Measurements from ENCODE around the gene RAD9A. TPM values are rescaled to one million over a fixed set of nuclear protein-coding genes. Genes with fewer than 3 reads are reported as not detected.
A peak's percentile ranks its signal among the peaks of the same experiment; 100 is the strongest.

RAD9A gene
- total RNA-seq, 1 experiment from 2014 or later: 12.3 TPM

DNA sequence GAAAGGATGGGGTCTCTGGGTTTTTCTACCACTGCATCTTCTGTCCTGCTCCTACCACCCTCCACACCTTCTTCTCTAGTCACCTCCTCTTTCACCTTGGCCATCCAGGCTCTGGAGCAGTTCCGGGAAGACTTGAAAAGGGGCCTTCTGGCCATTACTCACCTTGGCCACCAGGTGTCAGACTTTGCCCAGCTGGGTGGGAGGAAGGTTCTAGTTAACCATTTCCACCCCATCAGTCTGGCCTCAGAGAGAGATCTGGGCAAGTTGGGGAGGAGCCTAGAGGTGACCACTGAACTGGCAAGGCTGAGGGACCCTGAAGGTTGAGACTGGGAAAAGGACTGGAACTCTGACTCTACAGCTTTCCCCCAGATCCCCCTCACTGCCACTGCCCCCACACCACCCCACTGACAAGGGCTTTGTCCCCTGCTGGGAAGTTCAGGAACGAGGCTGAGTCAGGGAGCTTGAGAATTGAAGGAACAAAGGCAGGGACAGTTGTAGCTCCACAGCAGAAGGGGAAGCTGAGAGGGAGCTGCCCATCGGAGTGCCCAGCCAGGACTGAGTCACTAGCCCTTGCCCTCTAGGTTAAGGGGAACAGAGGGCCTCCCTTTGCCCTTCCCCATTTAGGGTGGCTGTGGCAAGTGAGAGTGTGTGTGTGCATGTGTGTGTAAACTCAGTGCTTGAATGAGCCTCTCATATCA is 34.8 kb upstream of the RAD9A start:
- DNase-seq (ENCODE audit: low read depth): peak; percentile 86

DNA sequence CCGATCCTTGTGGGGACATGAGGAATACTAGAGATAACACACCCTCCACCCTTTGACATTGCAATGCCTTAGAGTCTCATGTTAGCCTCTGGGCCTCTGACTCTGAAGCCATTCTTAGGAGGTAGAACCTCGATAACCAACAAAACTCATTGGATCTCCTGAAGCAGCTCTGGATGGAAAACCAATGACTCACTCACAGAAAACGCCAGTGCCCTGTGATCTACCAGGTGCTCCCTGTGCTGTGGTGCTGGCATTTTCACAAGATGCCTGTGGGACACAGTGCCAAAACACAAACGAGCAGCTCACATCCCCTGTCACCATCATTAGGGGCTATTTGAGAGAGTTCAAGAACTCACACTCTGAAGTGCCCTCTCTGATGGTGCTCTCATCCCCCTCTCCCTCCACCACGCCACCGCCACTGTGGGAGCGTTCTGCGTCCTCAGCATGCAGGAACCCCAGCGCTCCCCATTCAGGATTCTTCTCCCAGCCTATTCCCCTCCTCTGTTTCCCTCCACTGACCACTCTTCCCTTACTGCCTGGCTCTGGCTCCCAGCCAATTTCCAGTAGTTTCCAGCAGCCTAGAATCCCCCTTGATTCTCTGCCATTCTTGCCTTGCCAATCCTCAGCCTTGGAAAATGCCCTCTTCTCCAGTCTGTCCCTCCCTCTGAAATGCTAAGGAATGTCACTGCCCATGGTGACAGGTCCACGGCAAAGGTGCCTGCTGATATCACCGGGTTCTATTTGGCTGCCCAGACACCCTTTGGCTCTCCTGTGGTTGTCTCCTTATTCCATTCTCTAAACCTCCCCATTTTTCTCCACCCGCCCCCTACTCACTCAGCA is 33.7 kb upstream of the RAD9A start:
- DNase-seq (ENCODE audit: low read depth): peak; percentile 74

DNA sequence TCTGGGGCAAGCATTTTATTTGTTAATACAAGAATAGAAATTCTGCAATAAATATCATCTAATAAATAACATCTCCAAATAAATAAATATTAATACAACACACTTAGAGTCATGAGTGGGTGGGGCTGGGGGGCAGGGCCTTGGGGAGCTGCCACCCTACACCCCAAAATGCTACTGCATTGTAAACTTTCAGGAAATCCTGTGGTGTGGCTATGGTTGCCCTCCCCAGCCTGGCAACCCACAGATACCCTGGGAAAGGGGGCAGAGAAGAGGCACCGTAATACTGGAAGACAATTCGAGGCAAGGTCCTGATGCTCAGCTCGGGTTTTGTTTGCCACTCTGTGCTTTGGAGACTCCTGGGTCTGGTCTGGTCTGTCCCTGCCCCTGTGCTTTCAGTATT is 27.6 kb upstream of the RAD9A start:
- DNase-seq (ENCODE audit: low read depth): no peak

DNA sequence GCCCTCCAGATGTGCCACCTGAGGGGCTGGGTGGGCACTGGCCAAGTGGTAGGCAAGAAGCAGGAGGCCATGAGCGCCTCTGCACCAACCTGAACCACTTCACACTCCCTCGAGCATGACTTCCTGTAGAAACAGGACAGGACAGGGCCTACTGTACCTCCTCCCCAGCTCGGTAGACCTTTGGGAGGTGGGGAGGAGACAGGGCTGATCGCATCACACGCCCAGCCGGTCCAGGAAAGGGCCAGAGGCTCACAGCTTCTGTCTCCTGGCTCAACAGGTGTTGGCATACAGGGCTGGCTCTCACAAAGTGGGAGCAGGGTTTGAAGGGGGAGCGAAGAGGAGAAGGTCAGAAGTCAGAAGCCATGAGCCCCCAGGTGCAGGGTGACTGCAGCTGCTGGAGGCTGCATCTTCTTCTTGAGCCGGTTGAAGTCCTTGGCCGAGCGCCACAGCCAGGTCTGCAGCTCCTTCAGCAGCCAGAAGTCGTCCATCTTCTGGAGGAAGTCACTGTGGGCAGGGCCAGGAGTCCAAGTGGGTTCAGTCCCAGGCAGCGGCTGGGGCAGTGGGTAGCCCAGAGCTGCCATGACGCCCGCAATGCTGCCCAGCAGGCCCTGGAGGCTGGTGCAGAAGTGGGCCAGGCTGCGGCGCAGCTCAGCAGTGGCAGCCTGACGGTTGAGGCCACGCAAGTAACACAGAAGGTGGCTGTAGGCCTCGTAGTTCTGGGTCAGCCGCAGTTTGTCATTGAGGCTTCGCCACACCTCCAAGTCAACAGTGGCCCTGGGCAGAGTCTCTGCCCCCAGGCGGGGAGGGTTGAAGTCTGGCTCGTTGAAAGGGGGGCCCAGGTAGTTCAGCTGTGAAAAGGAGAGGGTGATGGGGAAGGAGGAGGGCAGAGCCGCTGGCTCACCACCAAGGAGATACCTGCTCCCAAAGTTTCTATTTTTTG is 26.7 kb upstream of the RAD9A start:
- no peak for DNase-seq (ENCODE audit: low read depth)

DNA sequence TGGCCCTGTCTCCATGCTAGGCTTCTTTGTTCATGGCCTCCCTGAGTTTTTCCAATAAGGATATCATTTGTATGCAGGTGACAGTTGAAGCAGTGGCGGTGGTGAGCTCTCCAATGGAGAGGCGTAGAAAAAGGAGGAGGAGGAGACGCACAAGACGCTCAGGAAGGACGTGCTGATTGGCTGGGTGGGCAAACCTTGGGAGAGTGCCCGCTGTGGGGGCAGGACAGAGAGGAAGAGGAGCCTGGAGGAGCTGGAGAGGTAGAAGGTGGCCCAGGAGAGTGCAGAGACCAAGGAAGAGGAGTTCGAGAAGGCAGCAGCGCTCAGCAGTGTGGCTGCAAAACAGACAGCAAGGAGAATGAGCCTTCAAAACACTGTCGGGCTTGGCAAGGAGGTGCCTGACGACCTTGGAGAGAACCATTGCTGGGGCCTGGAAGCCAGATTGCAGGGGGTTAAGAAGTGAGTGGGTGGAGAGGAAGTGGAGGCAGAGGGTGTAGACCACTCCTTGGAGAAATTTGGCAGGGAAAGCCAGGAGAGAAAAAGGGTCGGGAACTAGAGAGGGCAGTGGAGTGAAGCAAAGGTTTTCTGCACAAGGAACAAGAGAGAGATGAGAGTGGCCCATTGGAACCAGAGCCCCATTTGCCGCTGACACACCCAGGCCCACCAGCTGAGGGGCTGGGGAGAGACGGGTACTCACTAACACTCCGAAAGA is 25.9 kb upstream of the RAD9A start:
- no peak for DNase-seq (ENCODE audit: low read depth)

DNA sequence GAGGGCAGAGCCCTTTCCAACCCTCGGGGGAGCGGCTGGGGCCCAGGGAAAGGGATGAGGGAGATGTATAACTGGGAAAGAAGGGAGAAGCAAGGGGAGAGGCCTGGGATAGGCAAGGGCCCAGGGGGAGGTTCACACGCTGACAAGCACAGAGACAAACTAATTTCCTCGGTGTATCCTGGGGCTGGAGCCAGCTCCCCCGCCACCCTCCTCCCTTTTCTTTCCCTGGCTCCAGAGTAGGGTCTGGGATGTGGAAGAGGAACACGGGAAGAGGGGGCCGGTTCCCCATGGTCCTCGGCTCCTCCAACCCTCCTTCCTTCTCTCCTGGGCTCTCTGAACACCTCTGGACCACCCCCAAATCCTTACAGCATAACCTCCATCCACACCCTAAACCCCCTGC is 25.2 kb upstream of the RAD9A start:
- no peak for DNase-seq (ENCODE audit: low read depth)

DNA sequence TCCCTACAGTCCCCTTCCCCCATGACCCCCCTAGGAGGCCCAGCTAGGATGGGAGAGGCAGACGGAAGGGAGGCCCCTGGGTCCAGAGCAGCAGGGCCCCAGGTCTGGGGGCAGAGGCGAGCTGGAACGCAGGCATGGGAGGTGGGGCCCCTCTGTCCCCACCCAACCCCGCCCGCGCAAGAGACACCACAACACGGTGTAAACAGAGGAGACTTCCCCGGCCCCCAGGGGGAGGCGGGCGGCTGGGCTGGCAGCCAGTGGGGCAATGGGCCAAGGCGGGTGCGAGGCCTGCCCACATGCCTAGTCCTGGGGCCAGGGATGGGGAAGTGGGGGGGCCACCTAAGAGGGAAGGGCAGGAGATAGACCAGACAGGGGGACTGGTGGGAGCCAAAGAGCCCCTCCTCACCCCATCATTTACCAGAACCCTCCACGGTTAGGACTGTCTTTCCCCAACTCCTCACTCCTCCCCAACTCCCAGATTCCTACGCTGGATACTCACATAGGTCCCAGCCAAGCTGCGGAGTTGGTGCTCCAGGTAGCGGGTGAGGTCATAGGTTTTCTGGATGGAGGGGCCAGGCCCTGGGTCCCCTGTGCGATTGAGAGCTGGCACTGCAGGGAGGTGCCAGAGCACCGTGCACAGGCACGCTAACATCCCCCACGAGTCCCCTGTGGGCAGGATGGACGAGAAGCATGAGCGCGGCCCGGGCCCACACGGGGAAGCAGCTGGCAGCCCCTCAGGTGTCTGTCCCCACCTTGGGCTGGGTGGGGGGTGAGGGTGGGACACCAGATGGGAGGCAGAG is 24.6 kb upstream of the RAD9A start:
- no peak for DNase-seq (ENCODE audit: low read depth)

DNA sequence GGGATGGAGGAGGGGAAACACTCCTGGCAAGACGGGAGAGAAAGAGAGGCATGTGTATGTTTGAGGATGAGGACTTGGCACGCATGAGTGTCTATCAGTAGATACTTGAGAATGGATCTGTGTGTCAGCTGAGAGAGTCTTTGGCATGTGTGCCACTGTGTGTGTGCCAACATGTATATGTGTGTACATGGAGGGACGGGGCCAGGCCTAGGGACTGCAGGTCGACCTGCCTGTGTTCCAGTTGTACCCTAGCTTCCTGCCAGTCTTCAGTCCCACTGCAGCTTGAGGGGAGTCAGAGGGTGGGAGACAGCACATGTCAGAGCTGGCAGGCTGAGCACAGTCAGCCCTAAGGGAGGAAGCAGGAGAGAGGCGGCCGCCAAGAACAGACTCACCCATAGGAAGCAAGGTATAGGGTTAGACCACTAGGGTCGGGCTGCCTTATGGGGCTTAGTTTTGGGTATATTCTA is 24.0 kb upstream of the RAD9A start:
- no peak for DNase-seq (ENCODE audit: low read depth)

DNA sequence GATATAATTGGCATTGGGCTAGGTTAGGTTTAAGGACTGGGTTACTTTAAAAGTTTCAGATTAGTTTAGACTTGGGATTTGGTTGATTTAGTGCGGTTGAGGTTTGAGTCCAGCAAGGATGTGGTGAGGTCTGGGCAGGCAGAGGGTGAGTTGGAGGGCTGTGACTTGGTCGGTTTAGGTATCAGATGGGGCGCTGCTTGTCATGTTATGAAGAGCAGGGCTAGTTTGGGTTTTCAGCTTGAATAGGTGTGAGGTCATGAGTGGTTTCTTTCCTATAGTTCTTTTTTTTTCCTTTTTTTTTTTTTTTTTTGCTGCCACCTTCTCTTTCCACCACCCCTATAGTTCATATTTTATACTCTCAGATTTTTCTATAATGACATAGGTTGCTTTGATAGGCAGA is 23.2 kb upstream of the RAD9A start:
- DNase-seq (ENCODE audit: low read depth): no peak

DNA sequence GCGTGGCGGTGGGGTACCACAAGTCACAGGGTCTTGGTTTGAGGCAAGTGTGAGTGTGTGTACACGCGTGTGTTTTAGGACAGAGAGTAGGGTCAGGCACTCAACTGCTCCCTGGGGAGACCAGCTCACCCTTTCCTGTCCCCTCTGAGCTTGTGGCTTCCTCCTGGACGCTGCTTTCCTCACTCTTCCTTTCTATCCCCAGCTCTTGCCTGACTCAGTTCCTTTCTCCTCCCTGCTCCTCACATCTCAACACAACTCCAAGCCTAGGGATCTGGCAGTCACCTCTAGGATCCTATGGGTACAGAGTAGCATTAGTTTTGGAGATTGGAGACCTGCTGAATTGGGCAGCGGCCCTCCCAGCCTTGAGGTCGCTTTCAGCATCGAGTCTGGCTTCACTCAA is 22.5 kb upstream of the RAD9A start:
- no peak for DNase-seq (ENCODE audit: low read depth)

DNA sequence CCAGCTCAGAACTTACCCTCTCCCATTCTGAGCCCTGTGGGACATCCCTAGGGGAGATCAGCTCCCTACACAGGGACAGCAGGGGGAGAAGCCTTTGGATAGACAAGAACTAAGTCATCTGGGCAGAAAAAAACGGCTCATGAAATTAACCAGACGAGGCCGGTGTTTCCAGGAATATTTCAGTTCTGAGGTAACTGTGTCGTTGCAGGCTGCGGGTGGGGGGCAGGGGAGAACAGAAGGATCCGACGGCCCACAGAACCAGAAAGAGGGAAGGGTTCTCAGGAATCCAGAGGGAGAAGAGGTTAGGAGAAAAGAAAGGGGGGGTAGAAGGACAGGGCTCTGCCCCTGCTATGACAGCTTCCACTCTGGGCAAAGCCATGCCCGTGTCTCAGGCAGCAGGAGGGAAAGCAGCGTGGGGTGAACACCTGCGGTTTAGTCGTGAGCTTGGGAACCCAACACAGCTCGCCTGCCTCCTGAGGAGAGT is 21.9 kb upstream of the RAD9A start:
- no peak for DNase-seq (ENCODE audit: low read depth)

DNA sequence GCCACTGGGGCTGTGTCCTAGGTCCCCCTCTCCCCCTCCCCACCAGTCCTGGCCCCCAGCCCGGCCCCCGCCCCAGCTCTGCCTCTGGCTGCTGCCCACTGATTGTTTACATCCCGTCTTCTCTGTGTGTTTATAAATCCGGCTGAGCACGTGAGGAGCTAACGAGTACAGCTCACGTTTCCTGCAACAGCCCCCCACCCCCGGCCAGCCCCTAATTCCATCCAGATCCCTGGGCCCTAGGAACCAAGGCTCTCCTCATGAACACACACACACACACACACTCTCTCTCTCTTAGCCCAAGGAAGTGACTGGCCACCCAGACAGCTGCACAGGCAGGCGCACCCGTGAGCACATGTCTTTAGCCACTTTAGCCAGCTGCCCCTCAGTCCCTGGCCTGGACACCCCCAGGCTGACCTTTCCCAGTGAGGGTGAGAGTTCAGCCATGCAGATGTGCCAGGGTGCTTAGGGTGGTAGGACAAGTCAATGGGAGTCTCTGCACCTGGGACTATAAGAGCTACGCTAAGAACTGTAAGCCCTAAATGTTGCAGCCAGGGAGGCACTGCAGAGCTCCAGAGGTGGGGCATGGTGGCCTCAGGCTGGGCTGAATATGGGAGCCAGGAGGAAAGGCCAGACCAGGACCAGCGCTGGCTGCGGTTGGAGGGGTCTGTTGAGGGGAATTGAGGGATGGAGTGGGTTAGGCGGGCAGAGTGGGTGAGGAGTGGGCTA is 21.3 kb upstream of the RAD9A start:
- peak; percentile 85 for DNase-seq (ENCODE audit: low read depth)

DNA sequence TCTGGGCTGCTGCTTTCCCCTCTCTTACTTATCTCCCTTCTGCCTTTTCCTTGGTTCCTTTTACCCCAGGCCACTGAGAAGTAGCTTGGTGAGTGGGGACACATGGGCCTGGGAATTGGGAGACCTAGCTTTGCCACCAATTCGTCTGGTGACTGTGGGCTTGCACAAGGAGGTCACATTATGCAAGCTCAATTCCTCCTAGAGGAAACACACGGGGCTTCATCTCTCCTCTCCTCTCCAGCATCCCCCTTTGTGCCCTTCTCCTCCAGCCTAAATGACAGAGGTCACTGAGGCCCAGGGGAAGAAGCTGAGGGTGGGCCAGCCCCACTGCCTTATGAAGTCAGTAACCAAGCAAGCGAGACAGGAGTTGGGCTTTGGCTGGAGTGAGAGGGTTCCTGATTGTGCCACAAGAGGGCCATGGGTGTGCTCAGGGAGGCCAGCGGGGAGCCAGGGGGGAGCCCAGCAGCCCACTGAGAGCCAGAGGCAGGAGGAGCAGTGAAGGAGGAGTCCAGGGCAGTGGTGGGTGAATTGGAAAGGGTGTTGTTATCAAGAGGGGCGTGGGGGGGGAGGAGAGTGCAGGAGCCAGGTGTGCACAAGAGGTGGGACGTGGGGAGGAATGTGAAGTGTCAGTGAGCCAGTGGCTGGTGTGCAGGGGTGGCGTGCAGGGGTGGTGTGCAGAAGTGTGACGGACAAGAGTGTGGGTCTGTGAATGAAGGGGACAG is 20.4 kb upstream of the RAD9A start:
- peak; percentile 64 for DNase-seq (ENCODE audit: low read depth)

DNA sequence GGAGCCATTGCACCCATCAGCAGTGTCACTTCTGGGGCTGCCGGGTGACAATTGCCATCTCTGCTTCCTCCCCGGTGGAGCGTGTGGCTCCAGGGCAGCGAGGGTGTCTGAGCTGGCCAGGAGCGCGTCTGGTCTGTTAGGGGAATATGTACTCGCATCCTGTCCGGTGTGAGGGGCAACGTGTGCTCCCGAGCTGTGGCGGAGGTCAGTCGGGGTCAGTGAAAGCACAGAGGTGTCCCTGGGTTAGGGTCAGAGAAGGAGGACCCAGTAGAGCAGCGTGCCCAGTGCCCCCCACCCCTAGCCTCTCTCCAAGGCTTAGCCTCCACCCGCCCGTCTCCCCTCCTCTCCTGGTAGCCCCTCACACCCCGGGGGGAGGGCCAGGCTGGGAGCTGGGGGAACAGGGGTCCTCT is 19.9 kb upstream of the RAD9A start:
- no peak for DNase-seq (ENCODE audit: low read depth)

DNA sequence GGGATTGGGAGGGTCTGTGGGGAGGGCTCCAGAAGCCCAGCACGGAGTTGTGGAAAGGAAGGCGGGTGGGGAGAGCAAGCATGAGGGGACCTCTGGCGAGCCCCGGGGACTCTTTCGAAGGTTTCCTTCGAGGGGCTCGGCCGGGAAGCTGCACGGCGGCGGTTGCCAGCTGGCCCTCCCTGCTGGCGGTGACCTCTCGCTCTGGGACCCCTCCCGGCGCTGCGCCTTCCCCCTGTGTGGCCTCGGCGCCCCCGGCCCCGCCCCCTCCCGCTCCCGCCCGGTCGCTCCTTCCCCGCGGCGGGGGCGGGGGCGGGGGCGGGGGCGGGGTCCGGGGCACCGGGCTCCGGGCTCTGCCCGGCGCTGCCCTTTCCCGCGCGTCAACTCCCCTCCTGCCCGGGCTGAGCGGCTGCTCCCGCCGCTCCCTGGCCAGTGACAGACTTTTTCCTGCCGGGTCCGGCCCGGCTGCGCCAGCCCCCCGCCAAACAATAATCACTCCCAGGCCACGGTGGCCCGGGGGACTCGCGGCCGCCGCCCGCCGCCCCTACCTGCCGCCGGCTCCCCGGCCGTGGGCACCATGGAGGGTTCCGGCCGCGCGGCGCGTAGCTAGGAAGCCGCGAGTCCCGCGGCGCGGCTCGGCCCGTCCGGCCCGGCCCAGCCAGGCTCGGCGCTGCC is 19.3 kb upstream of the RAD9A start:
- DNase-seq (ENCODE audit: low read depth): no peak

DNA sequence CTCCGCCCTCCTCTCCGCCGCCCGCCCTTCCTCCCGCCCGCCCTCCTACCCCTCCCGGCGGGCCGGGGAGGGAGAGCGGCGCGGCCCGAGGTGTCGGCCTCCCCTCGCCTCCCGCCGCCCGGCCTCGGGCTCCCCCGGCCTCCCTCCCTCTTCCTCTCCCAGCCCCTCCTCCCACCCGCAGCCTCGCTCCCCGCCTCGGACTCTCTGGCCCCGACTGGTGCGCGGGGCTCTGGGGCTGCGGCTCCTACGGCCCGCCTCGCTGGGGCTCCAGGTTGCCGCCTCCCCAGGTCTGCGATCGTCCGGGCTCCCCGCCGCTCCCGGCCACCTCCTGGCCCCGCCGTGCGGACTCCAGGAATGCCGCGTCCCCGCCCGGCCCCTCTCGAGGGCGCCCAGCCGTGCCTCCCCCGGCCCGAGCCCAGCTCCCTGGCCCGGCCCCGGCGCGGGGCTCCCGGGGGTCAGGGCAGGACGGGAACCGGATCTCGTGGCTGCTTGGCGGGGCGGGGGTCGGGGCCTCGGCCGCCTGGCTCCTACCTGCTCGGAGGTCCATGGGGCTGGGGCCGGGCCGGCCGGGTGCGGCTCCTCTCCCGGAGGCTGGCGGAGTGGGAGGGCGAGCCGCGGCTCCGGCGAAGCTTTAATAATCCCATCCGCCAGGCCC is 18.7 kb upstream of the RAD9A start, which contains the start of gene CLCF1:
TSS of gene CLCF1 (minus strand) at position 606 of the 655 bp plus-strand sequence. CDS start at position 547, 59 bp downstream.
- no peak for DNase-seq (ENCODE audit: low read depth)
